ENCODE measurements around the gene RCCD1.

GRCh38 chr15:90946538-90946937 is 8.1 kb upstream of the RCCD1 start:
- no peak for TF ChIP-seq CTCF (conservative IDR thresholded peaks at IDR 0.05; ENCODE audit: low read length)
- no peak for TF ChIP-seq EZH2phosphoT487 (IDR thresholded peaks at IDR 0.05; ENCODE audit: borderline replicate concordance)

Data from Loucy (cell line).